ENCODE results near the gene APLF. TPM values are rescaled to one million over a fixed set of nuclear protein-coding genes. Genes with fewer than 3 reads are reported as not detected.
"Not testable (repeated sequence)": the region's sequence is repeated elsewhere in the genome, so short reads cannot be mapped to it uniquely, and the experiment has no call there.

Gene APLF
- total RNA-seq, 2 donors from 2014 or later, result 8.7 to 9.7 TPM

DNA sequence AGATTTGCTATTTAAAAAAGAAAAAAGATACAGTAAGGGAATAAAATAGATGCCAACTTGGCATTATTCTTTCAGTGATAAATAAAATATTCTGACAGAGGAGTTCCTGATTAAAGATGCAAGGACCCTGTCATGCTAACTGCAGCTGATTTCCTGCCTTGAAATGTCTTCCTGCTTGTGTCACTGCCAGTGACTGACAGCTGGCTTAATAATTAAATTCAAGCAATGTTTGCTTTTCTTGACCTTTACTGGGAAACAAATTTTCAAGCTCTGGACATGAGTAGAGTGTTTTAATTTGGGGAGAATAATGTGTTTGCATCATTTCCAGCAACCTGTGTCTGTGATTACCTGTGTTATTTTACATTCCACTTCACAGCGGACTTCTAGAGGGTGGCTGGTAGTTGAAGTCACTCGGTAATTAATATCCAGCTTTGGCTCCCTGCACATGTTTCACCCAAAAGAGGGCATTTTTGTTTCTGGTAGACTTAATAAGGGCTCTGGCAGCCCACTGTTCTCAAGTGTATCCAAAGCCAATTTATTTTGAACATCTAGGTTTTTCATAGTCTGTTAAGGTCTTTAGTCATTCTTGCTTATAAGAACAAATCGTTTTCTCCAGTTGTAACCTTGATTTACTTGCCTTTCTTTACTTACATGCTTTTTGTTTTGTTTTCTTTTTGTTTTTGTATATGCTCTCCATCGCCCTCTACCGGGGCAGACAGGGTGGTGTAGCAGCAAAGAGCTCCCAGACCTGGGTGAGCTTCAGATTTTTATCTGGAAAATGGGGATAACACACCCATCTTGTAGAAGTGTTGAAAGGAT is 127.5 kb downstream of the APLF start:
- H3K4me3 Mint-ChIP-seq, result no peak overlapping the region
- H3K27me3 Mint-ChIP-seq (ENCODE audit: insufficient read depth), result peaks cover 4% of the 10 kb centered on the region
- H3K27ac Mint-ChIP-seq, result no peak overlapping the region
- peaks cover 9% of the 10 kb centered on the region for H3K9me3 Mint-ChIP-seq
- peaks cover 8% of the 10 kb centered on the region for H3K4me1 Mint-ChIP-seq
- 46 to 87% methylated on average over 2 to 5 of the region's 5 CpGs for WGBS, 2 experiments (ENCODE audit: insufficient coverage in 1 of 2, insufficient read length in 1 of 2)
- Histone ChIP-seq H3K4me1 (ENCODE audit: control insufficient read depth, insufficient read depth, low read length) (no peaks in the 10 kb centered on the region), H3K9ac (ENCODE audit: extremely low read depth, low read length, poor library complexity, severe bottlenecking) (no peak overlapping the region), H3K36me3 (ENCODE audit: control insufficient read depth, insufficient read depth, low read length) (no peaks in the 10 kb centered on the region), H3K27me3 (ENCODE audit: control insufficient read depth, insufficient read depth, low read length, poor library complexity, severe bottlenecking) (no peaks in the 10 kb centered on the region), H3K4me3 (ENCODE audit: low read length) (no peak overlapping the region), H3K9me3 (ENCODE audit: control insufficient read depth, low read length) (no peaks in the 10 kb centered on the region), H3K27ac (ENCODE audit: low read depth, low read length) (no peak overlapping the region)
- TF ChIP-seq, protein P1, sequence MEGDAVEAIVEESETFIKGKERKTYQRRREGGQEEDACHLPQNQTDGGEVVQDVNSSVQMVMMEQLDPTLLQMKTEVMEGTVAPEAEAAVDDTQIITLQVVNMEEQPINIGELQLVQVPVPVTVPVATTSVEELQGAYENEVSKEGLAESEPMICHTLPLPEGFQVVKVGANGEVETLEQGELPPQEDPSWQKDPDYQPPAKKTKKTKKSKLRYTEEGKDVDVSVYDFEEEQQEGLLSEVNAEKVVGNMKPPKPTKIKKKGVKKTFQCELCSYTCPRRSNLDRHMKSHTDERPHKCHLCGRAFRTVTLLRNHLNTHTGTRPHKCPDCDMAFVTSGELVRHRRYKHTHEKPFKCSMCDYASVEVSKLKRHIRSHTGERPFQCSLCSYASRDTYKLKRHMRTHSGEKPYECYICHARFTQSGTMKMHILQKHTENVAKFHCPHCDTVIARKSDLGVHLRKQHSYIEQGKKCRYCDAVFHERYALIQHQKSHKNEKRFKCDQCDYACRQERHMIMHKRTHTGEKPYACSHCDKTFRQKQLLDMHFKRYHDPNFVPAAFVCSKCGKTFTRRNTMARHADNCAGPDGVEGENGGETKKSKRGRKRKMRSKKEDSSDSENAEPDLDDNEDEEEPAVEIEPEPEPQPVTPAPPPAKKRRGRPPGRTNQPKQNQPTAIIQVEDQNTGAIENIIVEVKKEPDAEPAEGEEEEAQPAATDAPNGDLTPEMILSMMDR (conservative IDR thresholded peaks at IDR 0.05), result peak; percentile 94
- peak; percentile 82 for DNase-seq
- H3K36me3 Mint-ChIP-seq (ENCODE audit: low read depth), result peaks cover 2% of the 10 kb centered on the region

GRCh38 chr2:68595493-68595785 is 128.1 kb downstream of the APLF start:
- not testable (repeated sequence) for H3K36me3 ChIP-seq (ENCODE audit: control insufficient read depth, insufficient read depth, low read length); H3K27ac ChIP-seq (ENCODE audit: low read depth, low read length); H3K4me1 ChIP-seq (ENCODE audit: control insufficient read depth, insufficient read depth, low read length); H3K27me3 Mint-ChIP-seq (ENCODE audit: insufficient read depth); H3K4me3 Mint-ChIP-seq; H3K27me3 ChIP-seq (ENCODE audit: control insufficient read depth, insufficient read depth, low read length, poor library complexity, severe bottlenecking); H3K27ac Mint-ChIP-seq; H3K36me3 Mint-ChIP-seq (ENCODE audit: low read depth); H3K9me3 ChIP-seq (ENCODE audit: control insufficient read depth, low read length); H3K9ac ChIP-seq (ENCODE audit: extremely low read depth, low read length, poor library complexity, severe bottlenecking); H3K4me3 ChIP-seq (ENCODE audit: low read length); H3K4me1 Mint-ChIP-seq; DNase-seq
- H3K9me3 Mint-ChIP-seq, result peaks cover 15% of the 10 kb centered on the region
- WGBS, 2 experiments (ENCODE audit: insufficient coverage in 1 of 2, insufficient read length in 1 of 2), result 74% methylated on average over 2 of the region's 2 CpGs; no CpG with 5 or more reads in 1 of the 2 experiments

DNA sequence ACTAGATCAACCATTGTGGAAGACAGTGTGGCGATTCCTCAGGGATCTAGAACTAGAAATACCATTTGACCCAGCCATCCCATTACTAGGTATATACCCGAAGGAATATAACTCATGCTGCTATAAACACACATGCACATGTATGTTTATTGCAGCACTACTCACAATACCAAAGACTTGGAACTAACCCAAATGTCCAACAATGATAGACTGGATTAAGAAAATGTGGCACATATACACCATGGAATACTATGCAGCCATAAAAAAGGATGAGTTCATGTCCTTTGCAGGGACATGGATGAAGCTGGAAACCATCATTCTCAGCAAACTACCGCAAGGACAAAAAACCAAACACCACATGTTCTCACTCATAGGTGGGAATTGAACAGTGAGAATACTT is 133.1 kb downstream of the APLF start:
- not testable (repeated sequence) for H3K9me3 ChIP-seq (ENCODE audit: control insufficient read depth, low read length); H3K4me3 ChIP-seq (ENCODE audit: low read length); H3K27ac Mint-ChIP-seq; H3K4me1 Mint-ChIP-seq; H3K27me3 Mint-ChIP-seq (ENCODE audit: insufficient read depth); H3K4me3 Mint-ChIP-seq; H3K27me3 ChIP-seq (ENCODE audit: control insufficient read depth, insufficient read depth, low read length, poor library complexity, severe bottlenecking); H3K9ac ChIP-seq (ENCODE audit: extremely low read depth, low read length, poor library complexity, severe bottlenecking); H3K36me3 Mint-ChIP-seq (ENCODE audit: low read depth); H3K4me1 ChIP-seq (ENCODE audit: control insufficient read depth, insufficient read depth, low read length); DNase-seq; H3K27ac ChIP-seq (ENCODE audit: low read depth, low read length); H3K36me3 ChIP-seq (ENCODE audit: control insufficient read depth, insufficient read depth, low read length)
- peaks cover 38% of the 10 kb centered on the region for H3K9me3 Mint-ChIP-seq
- 76 to 100% methylated on average over 2 of the region's 3 CpGs for WGBS, 2 experiments (ENCODE audit: insufficient coverage in 1 of 2, insufficient read length in 1 of 2)

GRCh38 chr2:68603059-68603458 is 135.7 kb downstream of the APLF start:
- H3K9me3 ChIP-seq (ENCODE audit: control insufficient read depth, low read length), result peaks cover 6% of the 10 kb centered on the region
- Mint-ChIP-seq H3K36me3 (ENCODE audit: low read depth) (no peaks in the 10 kb centered on the region), H3K4me1 (no peaks in the 10 kb centered on the region), H3K27ac (no peak overlapping the region), H3K4me3 (no peak overlapping the region), H3K27me3 (ENCODE audit: insufficient read depth) (peaks cover 2% of the 10 kb centered on the region), H3K9me3 (peaks cover 38% of the 10 kb centered on the region)
- TF ChIP-seq, protein P1 (conservative IDR thresholded peaks at IDR 0.05), result no peak
- WGBS, 2 experiments (ENCODE audit: insufficient coverage in 1 of 2, insufficient read length in 1 of 2), result 100% methylated on average over 1 of the region's 1 CpG; no CpG with 5 or more reads in 1 of the 2 experiments
- H3K36me3 ChIP-seq (ENCODE audit: control insufficient read depth, insufficient read depth, low read length), result no peaks in the 10 kb centered on the region
- H3K4me3 ChIP-seq (ENCODE audit: low read length), result no peak overlapping the region
- no peak overlapping the region for H3K9ac ChIP-seq (ENCODE audit: extremely low read depth, low read length, poor library complexity, severe bottlenecking)
- H3K4me1 ChIP-seq (ENCODE audit: control insufficient read depth, insufficient read depth, low read length), result no peaks in the 10 kb centered on the region
- DNase-seq, result no peak
- no peak overlapping the region for H3K27ac ChIP-seq (ENCODE audit: low read depth, low read length)
- H3K27me3 ChIP-seq (ENCODE audit: control insufficient read depth, insufficient read depth, low read length, poor library complexity, severe bottlenecking), result no peaks in the 10 kb centered on the region

Measured in endodermal cell (in vitro differentiated cells).